ENCODE results near the gene LAMTOR2.

The LAMTOR2 gene

GRCh38 chr1:156064615-156065014 is 10.0 kb downstream of the LAMTOR2 start:
- H2BK12ac ChIP-seq (ENCODE audit: low read length): no peak overlapping the region
- no peaks in the 10 kb centered on the region for H3K27me3 ChIP-seq (ENCODE audit: insufficient read depth, low read length)
- H4K8ac ChIP-seq (ENCODE audit: low read depth, low read length): no peak overlapping the region
- DNase-seq: no peak
- no peaks in the 10 kb centered on the region for H3K9me3 ChIP-seq (ENCODE audit: insufficient read depth, low read depth, low read length)
- H2BK5ac ChIP-seq (ENCODE audit: low read depth, low read length, poor library complexity): no peak overlapping the region
- H2AFZ ChIP-seq (ENCODE audit: insufficient read depth, low read length, poor library complexity): no peak overlapping the region
- peaks cover 4 to 5% of the 10 kb centered on the region in 2 experiments for H3K4me1 ChIP-seq (ENCODE audit: control insufficient read depth in 1 of 2, insufficient read depth in 2 of 2, low read length in 2 of 2)
- no peak overlapping the region for H3K27ac ChIP-seq (ENCODE audit: low read depth, low read length)
- no peak overlapping the region for H2AK5ac ChIP-seq (ENCODE audit: low read length)
- WGBS (ENCODE audit: extremely low coverage, insufficient coverage, insufficient read length): no CpG with 5 or more reads among the region's 2 CpGs
- no peak overlapping the region for H3K18ac ChIP-seq (ENCODE audit: low read length)
- no peak overlapping the region for H3K4me3 ChIP-seq (ENCODE audit: low read depth, low read length)
- peaks cover 3% of the 10 kb centered on the region for H3K79me1 ChIP-seq (ENCODE audit: low read length)
- H3K9ac ChIP-seq (ENCODE audit: low read length): no peak overlapping the region
- H4K91ac ChIP-seq (ENCODE audit: low read depth, low read length): no peak overlapping the region
- no peak overlapping the region for H3K4ac ChIP-seq (ENCODE audit: low read depth, low read length)
- H3K79me2 ChIP-seq (ENCODE audit: control insufficient read depth, insufficient read depth, low read length, poor library complexity): peaks cover 2% of the 10 kb centered on the region
- H3K4me2 ChIP-seq (ENCODE audit: low read length): no peak overlapping the region
- no peak overlapping the region for H3K14ac ChIP-seq (ENCODE audit: low read length)
- no peak overlapping the region for H3K23ac ChIP-seq (ENCODE audit: low read length)
- no peak overlapping the region for H2BK120ac ChIP-seq (ENCODE audit: insufficient read depth, low read length, poor library complexity)
- no peak overlapping the region for H4K12ac ChIP-seq (ENCODE audit: low read depth, low read length)
- H3K36me3 ChIP-seq (ENCODE audit: control insufficient read depth in 1 of 2, insufficient read depth in 2 of 2, low read length in 2 of 2): peaks cover 7 to 10% of the 10 kb centered on the region in 2 experiments

- Histone ChIP-seq H2BK5ac (ENCODE audit: low read depth, low read length, poor library complexity) (no peak overlapping the region), H3K36me3 (ENCODE audit: control insufficient read depth in 1 of 2, insufficient read depth in 2 of 2, low read length in 2 of 2) (peaks cover 13 to 16% of the 10 kb centered on the region in 2 experiments), H2BK120ac (ENCODE audit: insufficient read depth, low read length, poor library complexity) (no peak overlapping the region), H3K9me3 (ENCODE audit: insufficient read depth, low read depth, low read length) (no peaks in the 10 kb centered on the region), H3K9ac (ENCODE audit: low read length) (no peak overlapping the region), H4K8ac (ENCODE audit: low read depth, low read length) (no peak overlapping the region), H3K18ac (ENCODE audit: low read length) (no peak overlapping the region), H3K79me2 (ENCODE audit: control insufficient read depth, insufficient read depth, low read length, poor library complexity) (peaks cover 2% of the 10 kb centered on the region), H4K12ac (ENCODE audit: low read depth, low read length) (no peak overlapping the region), H3K4me3 (ENCODE audit: low read depth, low read length) (no peak overlapping the region), H3K27ac (ENCODE audit: low read depth, low read length) (no peak overlapping the region), H3K14ac (ENCODE audit: low read length) (no peak overlapping the region), H3K23ac (ENCODE audit: low read length) (peak overlapping the region; percentile 52), H4K91ac (ENCODE audit: low read depth, low read length) (no peak overlapping the region), H3K4ac (ENCODE audit: low read depth, low read length) (no peak overlapping the region), H3K27me3 (ENCODE audit: insufficient read depth, low read length) (no peaks in the 10 kb centered on the region), H2AK5ac (ENCODE audit: low read length) (no peak overlapping the region), H3K79me1 (ENCODE audit: low read length) (peaks cover 3% of the 10 kb centered on the region), H3K4me1 (ENCODE audit: control insufficient read depth in 1 of 2, insufficient read depth in 2 of 2, low read length in 2 of 2) (peaks cover 4 to 5% of the 10 kb centered on the region in 2 experiments), H2AFZ (ENCODE audit: insufficient read depth, low read length, poor library complexity) (no peak overlapping the region), H2BK12ac (ENCODE audit: low read length) (no peak overlapping the region), H3K4me2 (ENCODE audit: low read length) (no peak overlapping the region)
- DNase-seq: no peak
- no CpG with 5 or more reads among the region's 3 CpGs for WGBS (ENCODE audit: extremely low coverage, insufficient coverage, insufficient read length)
These were observed 10.6 kb downstream of the LAMTOR2 start for GRCh38 chr1:156065212-156065611.

GRCh38 chr1:156065871-156066270 is 11.3 kb downstream of the LAMTOR2 start:
- WGBS (ENCODE audit: extremely low coverage, insufficient coverage, insufficient read length): no CpG with 5 or more reads among the region's 16 CpGs
- no peak overlapping the region for H3K4me3 ChIP-seq (ENCODE audit: low read depth, low read length)
- DNase-seq: no peak

GRCh38 chr1:156067262-156067661 is 12.7 kb downstream of the LAMTOR2 start:
- Histone ChIP-seq H4K91ac (ENCODE audit: low read depth, low read length) (no peak overlapping the region), H3K27ac (ENCODE audit: low read depth, low read length) (no peak overlapping the region), H4K8ac (ENCODE audit: low read depth, low read length) (no peak overlapping the region), H3K79me1 (ENCODE audit: low read length) (no peaks in the 10 kb centered on the region), H2AFZ (ENCODE audit: insufficient read depth, low read length, poor library complexity) (no peak overlapping the region), H3K18ac (ENCODE audit: low read length) (no peak overlapping the region), H2BK120ac (ENCODE audit: insufficient read depth, low read length, poor library complexity) (no peak overlapping the region), H3K14ac (ENCODE audit: low read length) (no peak overlapping the region), H3K9ac (ENCODE audit: low read length) (no peak overlapping the region), H3K4ac (ENCODE audit: low read depth, low read length) (no peak overlapping the region), H3K36me3 (ENCODE audit: control insufficient read depth in 1 of 2, insufficient read depth in 2 of 2, low read length in 2 of 2) (peaks cover 19 to 21% of the 10 kb centered on the region in 2 experiments), H3K4me3 (ENCODE audit: low read depth, low read length) (no peak overlapping the region), H3K4me1 (ENCODE audit: control insufficient read depth in 1 of 2, insufficient read depth in 2 of 2, low read length in 2 of 2) (peaks cover under 1 to 3% of the 10 kb centered on the region in 2 experiments), H3K9me3 (ENCODE audit: insufficient read depth, low read depth, low read length) (no peaks in the 10 kb centered on the region), H3K27me3 (ENCODE audit: insufficient read depth, low read length) (no peaks in the 10 kb centered on the region), H4K12ac (ENCODE audit: low read depth, low read length) (no peak overlapping the region), H3K79me2 (ENCODE audit: control insufficient read depth, insufficient read depth, low read length, poor library complexity) (no peaks in the 10 kb centered on the region), H2BK5ac (ENCODE audit: low read depth, low read length, poor library complexity) (no peak overlapping the region), H3K4me2 (ENCODE audit: low read length) (no peak overlapping the region), H2AK5ac (ENCODE audit: low read length) (no peak overlapping the region), H2BK12ac (ENCODE audit: low read length) (no peak overlapping the region), H3K23ac (ENCODE audit: low read length) (no peak overlapping the region)
- no CpG with 5 or more reads among the region's 2 CpGs for WGBS (ENCODE audit: extremely low coverage, insufficient coverage, insufficient read length)
- no peak for DNase-seq

More at GRCh38 chr1:156065871-156066270, 11.3 kb downstream of the LAMTOR2 start:
- no peak overlapping the region for H2BK5ac ChIP-seq (ENCODE audit: low read depth, low read length, poor library complexity)
- no peak overlapping the region for H4K8ac ChIP-seq (ENCODE audit: low read depth, low read length)
- no peak overlapping the region for H3K23ac ChIP-seq (ENCODE audit: low read length)
- H2BK12ac ChIP-seq (ENCODE audit: low read length): no peak overlapping the region
- no peak overlapping the region for H3K18ac ChIP-seq (ENCODE audit: low read length)
- H3K27me3 ChIP-seq (ENCODE audit: insufficient read depth, low read length): no peaks in the 10 kb centered on the region
- H3K4me2 ChIP-seq (ENCODE audit: low read length): no peak overlapping the region
- peaks cover 19 to 21% of the 10 kb centered on the region in 2 experiments for H3K36me3 ChIP-seq (ENCODE audit: control insufficient read depth in 1 of 2, insufficient read depth in 2 of 2, low read length in 2 of 2)
- no peak overlapping the region for H3K4ac ChIP-seq (ENCODE audit: low read depth, low read length)
- no peak overlapping the region for H2AK5ac ChIP-seq (ENCODE audit: low read length)
- peaks cover 4 to 5% of the 10 kb centered on the region in 2 experiments for H3K4me1 ChIP-seq (ENCODE audit: control insufficient read depth in 1 of 2, insufficient read depth in 2 of 2, low read length in 2 of 2)
- H4K91ac ChIP-seq (ENCODE audit: low read depth, low read length): no peak overlapping the region
- H3K79me2 ChIP-seq (ENCODE audit: control insufficient read depth, insufficient read depth, low read length, poor library complexity): peaks cover 2% of the 10 kb centered on the region
- no peak overlapping the region for H2AFZ ChIP-seq (ENCODE audit: insufficient read depth, low read length, poor library complexity)
- peaks cover 3% of the 10 kb centered on the region for H3K79me1 ChIP-seq (ENCODE audit: low read length)
- H4K12ac ChIP-seq (ENCODE audit: low read depth, low read length): no peak overlapping the region
- no peaks in the 10 kb centered on the region for H3K9me3 ChIP-seq (ENCODE audit: insufficient read depth, low read depth, low read length)
- H3K9ac ChIP-seq (ENCODE audit: low read length): no peak overlapping the region
- no peak overlapping the region for H2BK120ac ChIP-seq (ENCODE audit: insufficient read depth, low read length, poor library complexity)
- H3K27ac ChIP-seq (ENCODE audit: low read depth, low read length): no peak overlapping the region
- H3K14ac ChIP-seq (ENCODE audit: low read length): no peak overlapping the region
